SJSA1 (cell line): ENCODE data around the gene BRF1. TPM values are rescaled to one million over a fixed set of nuclear protein-coding genes. Genes with fewer than 3 reads are reported as not detected.

Experiments
- DNase-seq, 2 experiments: peaks; one replicate each; pipeline ENCODE4 v3.0.0-alpha.2; 2015 to 2020; ENCODE audit warnings: low spot score in 2 of 2, low read depth in 1 of 2
- H3K27ac ChIP-seq: fragments of 250-450 bp; sonication (Bioruptor Pico); 2 replicates; pipeline ENCODE4 v1.5.1; 2020; ENCODE audit warnings: mild to moderate bottlenecking, moderate library complexity
- H3K27me3 ChIP-seq: fragments of 250-450 bp; sonication (Bioruptor Pico); replicated peaks from 2 replicates; pipeline ENCODE4 v1.5.1; 2020; ENCODE audit warnings: mild to moderate bottlenecking, moderate library complexity
- H3K36me3 ChIP-seq: fragments of 250-450 bp; sonication (Bioruptor Pico); 2 replicates; pipeline ENCODE4 v1.5.1; 2020; ENCODE audit warnings: mild to moderate bottlenecking
- H3K4me1 ChIP-seq: fragments of 250-450 bp; sonication (Bioruptor Pico); replicated peaks from 2 replicates; pipeline ENCODE4 v1.6.1; 2021; ENCODE audit warnings: mild to moderate bottlenecking
- H3K4me3 ChIP-seq: fragments of 250-450 bp; sonication (Bioruptor Pico); 2 replicates; pipeline ENCODE4 v1.5.1; 2020; ENCODE audit warnings: mild to moderate bottlenecking
- H3K9me3 ChIP-seq: fragments of 250-450 bp; sonication (Bioruptor Pico); replicated peaks from 2 replicates; pipeline ENCODE4 v1.5.1; 2020; ENCODE audit warnings: mild to moderate bottlenecking
- total RNA-seq: library from RNA; depleted of rRNA; stranded (reverse); fragments of >200 nt; shearing (Covaris generic); gene quantifications from 2 replicates; pipeline ENCODE4 v1.2.3, GENCODE V29; 2014

The BRF1 gene
- total RNA-seq, 1 experiment from 2014 or later, result 35.8 TPM

DNA sequence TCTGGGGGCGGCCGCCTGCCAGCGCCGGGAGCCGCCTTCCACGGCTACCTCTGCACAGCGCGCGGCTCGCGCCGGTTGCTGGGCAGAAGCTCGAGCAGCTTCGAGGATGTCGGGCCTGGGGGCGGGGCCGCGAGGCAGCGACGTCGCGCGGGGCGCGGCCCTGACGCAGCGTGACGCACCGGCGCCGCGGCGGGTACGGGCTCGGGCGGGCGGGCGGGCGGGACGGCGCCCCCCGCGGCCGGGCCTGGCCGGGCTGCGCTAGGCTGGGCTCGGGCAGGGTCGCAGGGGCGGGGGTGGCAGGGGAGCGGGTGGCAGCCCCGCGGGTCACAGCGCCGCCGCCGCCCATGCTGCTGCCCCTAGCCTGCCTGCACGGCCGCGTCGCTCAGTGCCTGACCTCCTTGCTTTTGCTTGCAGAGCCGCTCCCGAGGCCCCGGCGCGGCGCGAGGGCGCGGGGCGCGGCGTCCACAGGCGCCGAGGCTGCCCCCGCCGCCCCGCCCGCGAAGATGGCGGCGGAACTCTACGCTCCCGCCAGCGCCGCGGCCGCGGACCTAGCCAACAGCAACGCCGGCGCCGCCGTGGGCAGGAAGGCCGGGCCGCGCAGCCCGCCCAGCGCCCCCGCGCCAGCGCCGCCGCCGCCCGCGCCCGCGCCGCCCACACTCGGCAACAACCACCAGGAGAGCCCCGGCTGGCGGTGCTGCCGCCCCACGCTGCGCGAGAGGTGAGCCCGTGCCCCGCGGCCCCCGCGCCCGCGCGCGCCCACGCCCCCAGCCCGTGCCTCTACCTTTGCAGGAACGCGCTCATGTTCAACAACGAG, 52.2 kb downstream of the BRF1 start, which contains the start of gene BTBD6:
TSS of gene BTBD6 (plus strand) at position 166 of the 814 bp plus-strand sequence. CDS start at position 345, 179 bp downstream.
- peak; percentile 59 to 82 for DNase-seq
- H3K4me1 ChIP-seq, result peaks cover 15% of the 10 kb centered on the region
- H3K27me3 ChIP-seq, result no peaks in the 10 kb centered on the region
- H3K9me3 ChIP-seq, result no peaks in the 10 kb centered on the region
- H3K36me3 ChIP-seq, result peaks cover 60% of the 10 kb centered on the region
- H3K4me3 ChIP-seq, result peak within 1 kb of the TSS; percentile 83
- H3K27ac ChIP-seq, result peak within 1 kb of the TSS; percentile 63; the same call in 1 of the 2 replicates

DNA sequence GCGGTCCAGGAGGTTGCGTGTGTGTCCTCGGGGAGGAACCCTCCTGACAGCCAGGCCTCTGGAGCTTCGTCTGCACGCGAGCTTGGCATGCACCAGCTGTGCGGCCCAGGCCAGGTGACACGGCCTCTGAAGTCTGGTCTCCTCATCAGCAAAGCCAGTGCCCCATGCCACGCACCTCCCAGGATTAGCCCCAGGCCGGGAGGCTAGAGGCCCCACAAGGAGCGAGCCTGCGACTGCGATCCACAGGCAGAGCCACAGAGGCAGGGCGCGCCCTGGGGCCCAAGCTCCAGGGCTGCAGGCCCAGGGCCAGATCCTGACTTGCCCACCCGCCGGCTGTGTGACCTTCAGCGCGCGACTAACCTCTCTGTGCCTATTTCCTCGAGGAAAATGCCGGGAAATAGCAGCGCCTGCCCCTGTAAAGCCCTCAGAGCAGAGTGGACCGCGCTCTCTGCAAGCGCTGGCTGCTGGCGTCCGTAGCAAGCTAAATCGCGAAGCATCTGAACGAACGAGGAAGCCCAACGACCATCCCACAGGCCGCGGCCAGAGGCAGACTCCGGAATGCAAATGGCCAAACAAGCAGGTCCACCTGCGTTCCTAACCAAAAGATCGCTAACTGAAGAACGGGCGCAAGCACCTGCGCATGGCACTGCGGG, 53.0 kb downstream of the BRF1 start:
- Histone ChIP-seq H3K36me3 (peaks cover 58% of the 10 kb centered on the region), H3K27me3 (no peaks in the 10 kb centered on the region), H3K4me3 (peak overlapping the region; percentile 83), H3K4me1 (peaks cover 15% of the 10 kb centered on the region), H3K9me3 (no peaks in the 10 kb centered on the region), H3K27ac (no peak overlapping the region)
- no peak for DNase-seq

DNA sequence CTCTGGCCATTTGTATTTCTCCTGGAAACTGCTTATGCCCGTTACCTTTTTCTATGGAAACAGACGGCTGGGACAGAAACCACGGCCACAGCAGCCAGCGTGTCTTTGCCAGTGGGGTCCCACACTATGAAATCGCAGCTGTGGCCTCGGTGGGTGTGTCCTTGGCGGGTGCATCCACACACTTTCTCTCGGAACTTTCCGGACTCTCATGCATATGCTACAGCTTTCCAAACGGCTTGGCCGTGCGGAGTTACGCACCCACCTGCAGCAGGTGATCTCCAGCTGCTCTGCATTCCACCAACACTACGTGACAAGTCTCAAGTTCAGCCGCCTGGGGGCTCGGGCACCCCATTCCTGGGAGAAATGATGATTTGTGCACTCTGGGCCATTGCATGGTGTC, 53.8 kb downstream of the BRF1 start:
- no peaks in the 10 kb centered on the region for H3K9me3 ChIP-seq
- no peak overlapping the region for H3K4me3 ChIP-seq
- peaks cover 53% of the 10 kb centered on the region for H3K36me3 ChIP-seq
- H3K27me3 ChIP-seq, result no peaks in the 10 kb centered on the region
- H3K27ac ChIP-seq, result no peak overlapping the region
- peaks cover 15% of the 10 kb centered on the region for H3K4me1 ChIP-seq
- DNase-seq, result no peak

DNA sequence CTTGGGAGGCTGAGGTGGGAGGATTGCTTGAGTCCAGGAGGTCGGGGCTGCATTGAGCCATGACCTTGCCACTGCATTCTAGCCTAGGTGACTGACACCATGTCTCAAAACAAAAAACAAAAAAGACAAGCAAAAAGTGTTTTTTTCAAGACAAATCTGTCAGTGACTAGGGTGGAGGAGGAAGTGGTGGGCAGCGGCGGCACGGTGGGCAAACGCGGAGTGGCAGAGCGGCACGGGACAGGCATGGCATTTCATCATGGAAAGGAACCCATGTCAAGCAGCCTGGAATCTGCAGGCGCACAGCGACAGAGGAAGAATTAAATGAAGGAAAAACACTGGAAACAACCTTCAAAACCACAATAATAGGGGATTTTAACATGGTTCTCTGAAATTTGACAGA, 56.5 kb downstream of the BRF1 start:
- H3K4me1 ChIP-seq, result peaks cover 13% of the 10 kb centered on the region
- no peaks in the 10 kb centered on the region for H3K27me3 ChIP-seq
- no peaks in the 10 kb centered on the region for H3K9me3 ChIP-seq
- no peak overlapping the region for H3K27ac ChIP-seq
- no peak for DNase-seq
- no peak overlapping the region for H3K4me3 ChIP-seq
- peaks cover 38% of the 10 kb centered on the region for H3K36me3 ChIP-seq

DNA sequence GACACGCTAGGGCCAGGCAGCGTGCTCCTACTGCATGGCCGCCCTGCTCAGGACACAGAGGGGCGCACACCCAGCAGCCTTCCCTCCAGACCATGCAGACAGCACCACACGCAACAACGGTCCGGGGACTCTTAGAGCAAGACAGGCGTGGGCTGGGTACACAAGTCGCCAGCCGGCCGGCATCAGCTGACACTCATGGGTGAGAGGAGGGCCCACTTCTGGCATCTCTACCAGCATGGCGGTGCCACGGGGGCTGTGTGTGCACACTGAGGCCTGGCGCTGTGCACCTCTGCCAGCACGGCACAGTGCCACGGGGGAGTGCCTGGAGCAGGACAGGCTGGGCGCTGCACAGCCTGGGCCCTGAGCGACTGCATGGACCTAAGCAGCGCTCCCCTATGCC, 59.2 kb downstream of the BRF1 start:
- no peak overlapping the region for H3K27ac ChIP-seq
- H3K27me3 ChIP-seq, result no peaks in the 10 kb centered on the region
- peaks cover 17% of the 10 kb centered on the region for H3K36me3 ChIP-seq
- no peaks in the 10 kb centered on the region for H3K4me1 ChIP-seq
- no peak for DNase-seq
- H3K9me3 ChIP-seq, result no peaks in the 10 kb centered on the region
- no peak overlapping the region for H3K4me3 ChIP-seq

GRCh38 chr14:105240811-105241576, 59.8 kb downstream of the BRF1 start:
- Histone ChIP-seq H3K9me3 (no peaks in the 10 kb centered on the region), H3K4me1 (no peaks in the 10 kb centered on the region), H3K27ac (no peak overlapping the region), H3K36me3 (peaks cover 17% of the 10 kb centered on the region), H3K4me3 (no peak overlapping the region), H3K27me3 (no peaks in the 10 kb centered on the region)
- no peak for DNase-seq

- H3K27me3 ChIP-seq, result no peaks in the 10 kb centered on the region
- H3K36me3 ChIP-seq, result peaks cover 13% of the 10 kb centered on the region; the same call in 1 of the 2 replicates
- DNase-seq, result no peak
- H3K9me3 ChIP-seq, result no peaks in the 10 kb centered on the region
- no peak overlapping the region for H3K4me3 ChIP-seq
- no peaks in the 10 kb centered on the region for H3K4me1 ChIP-seq
- H3K27ac ChIP-seq, result no peak overlapping the region
Measured at GRCh38 chr14:105229099-105229655, 71.6 kb downstream of the BRF1 start.

DNA sequence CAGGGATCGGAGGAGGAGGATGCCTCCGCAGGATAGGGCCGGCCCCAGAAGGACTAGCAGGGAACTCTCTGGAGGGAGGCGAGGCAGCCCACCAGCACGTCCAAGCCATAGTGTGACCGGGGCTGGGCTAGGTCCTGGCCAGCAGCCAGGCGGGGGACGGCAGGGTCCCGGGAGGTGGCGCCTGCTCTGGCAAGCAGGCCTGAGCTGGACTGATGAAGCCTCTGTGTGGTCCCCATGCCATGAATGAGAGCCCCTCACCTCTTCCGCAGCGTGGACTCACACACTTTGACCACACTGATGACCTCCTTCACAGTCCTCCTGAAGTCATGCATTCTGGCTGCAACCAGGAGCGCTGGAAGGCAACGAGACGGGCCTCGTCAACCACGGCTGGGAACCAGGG, 72.2 kb downstream of the BRF1 start:
- H3K27ac ChIP-seq, result no peak overlapping the region
- DNase-seq, result no peak
- peaks cover 19% of the 10 kb centered on the region; the same call in 1 of the 2 replicates for H3K36me3 ChIP-seq
- no peak overlapping the region for H3K4me3 ChIP-seq
- H3K27me3 ChIP-seq, result no peaks in the 10 kb centered on the region
- H3K9me3 ChIP-seq, result no peaks in the 10 kb centered on the region
- H3K4me1 ChIP-seq, result peaks cover 1% of the 10 kb centered on the region; the same call in 1 of the 2 replicates

DNA sequence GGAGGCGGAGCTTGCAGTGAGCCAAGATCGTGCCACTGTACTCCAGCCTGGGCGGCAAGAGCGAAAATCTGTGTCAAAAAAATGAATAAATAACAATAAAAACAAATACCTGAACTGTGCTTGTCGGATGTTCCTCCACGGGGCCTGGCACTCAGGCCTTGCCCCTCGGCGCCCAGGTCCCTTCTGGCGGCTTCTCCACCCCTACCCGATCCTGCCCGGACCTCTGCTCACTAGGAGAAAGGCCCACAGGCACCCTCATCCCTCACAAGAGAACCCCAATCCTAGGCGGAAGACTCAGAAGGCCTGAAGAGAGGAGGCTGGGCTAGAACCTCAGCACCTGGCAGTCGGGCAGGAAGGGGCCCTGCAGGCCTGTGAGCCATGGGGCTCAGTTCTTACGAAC, 73.5 kb downstream of the BRF1 start:
- Histone ChIP-seq H3K9me3 (no peaks in the 10 kb centered on the region), H3K27me3 (no peaks in the 10 kb centered on the region), H3K4me1 (peaks cover 3% of the 10 kb centered on the region; the same call in 1 of the 2 replicates), H3K36me3 (peaks cover 20% of the 10 kb centered on the region; the same call in 1 of the 2 replicates), H3K4me3 (no peak overlapping the region), H3K27ac (no peak overlapping the region)
- DNase-seq, result no peak

DNA sequence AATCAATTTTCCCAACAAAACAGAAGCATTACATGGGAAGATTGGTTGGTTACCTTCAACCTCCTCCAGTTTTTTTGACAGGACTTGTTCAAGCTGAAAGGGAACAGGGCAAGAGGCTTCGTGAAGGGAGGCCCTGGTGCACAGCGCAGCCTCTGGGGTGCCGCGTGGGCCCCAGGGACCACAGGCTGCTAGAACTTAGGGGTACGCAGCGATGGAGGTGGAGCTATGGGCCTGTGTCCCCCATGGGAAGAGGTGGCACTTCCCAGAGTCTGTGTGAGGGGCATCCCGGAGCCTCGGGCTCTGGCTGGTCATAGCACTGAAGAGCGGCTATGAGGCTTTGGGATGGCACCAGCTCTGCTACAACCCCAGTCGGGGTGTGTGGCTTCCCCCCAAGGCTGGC, 74.6 kb downstream of the BRF1 start:
- no peak for DNase-seq
- no peak overlapping the region for H3K4me3 ChIP-seq
- H3K4me1 ChIP-seq, result peaks cover 3% of the 10 kb centered on the region; the same call in 1 of the 2 replicates
- no peaks in the 10 kb centered on the region for H3K9me3 ChIP-seq
- H3K27ac ChIP-seq, result no peak overlapping the region
- peaks cover 26% of the 10 kb centered on the region for H3K36me3 ChIP-seq
- no peaks in the 10 kb centered on the region for H3K27me3 ChIP-seq

DNA sequence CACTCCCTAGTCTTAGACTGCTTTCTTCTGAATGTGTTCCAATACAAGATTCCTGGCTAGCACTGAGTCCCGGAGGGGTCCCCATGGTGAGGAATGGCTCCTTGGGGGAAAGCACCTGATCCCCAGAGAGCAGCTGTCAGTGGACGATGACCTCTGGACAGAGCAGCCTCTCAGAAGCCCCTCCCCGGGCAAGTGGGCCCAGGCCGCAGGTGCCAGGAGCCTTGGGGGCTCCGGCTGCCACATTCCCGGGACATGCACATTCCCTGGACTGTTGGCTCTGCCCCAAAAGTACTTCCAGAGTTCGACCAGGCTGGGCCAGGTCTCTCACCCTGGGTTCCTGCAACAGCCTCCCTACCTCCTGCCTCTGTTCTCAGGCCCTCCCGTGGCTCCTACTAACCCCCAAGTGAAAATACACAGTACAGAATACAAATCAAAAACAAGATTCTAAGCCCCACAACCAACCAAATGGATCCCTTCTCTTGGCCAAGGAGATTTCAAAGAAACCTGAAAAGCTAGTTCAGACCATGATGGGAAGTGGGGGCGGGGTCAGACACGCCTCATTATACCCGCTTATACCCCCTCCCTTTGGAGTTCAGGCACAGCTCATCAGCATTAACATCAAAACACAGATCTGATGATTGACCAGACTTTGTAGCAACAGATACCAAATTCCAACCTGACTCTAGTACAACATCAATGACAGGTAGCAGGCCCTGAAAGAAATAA, 75.8 kb downstream of the BRF1 start:
- Histone ChIP-seq H3K9me3 (no peaks in the 10 kb centered on the region), H3K27me3 (no peaks in the 10 kb centered on the region), H3K4me1 (peaks cover 3% of the 10 kb centered on the region; the same call in 1 of the 2 replicates), H3K36me3 (peaks cover 34% of the 10 kb centered on the region), H3K4me3 (no peak overlapping the region), H3K27ac (no peak overlapping the region)
- no peak for DNase-seq

DNA sequence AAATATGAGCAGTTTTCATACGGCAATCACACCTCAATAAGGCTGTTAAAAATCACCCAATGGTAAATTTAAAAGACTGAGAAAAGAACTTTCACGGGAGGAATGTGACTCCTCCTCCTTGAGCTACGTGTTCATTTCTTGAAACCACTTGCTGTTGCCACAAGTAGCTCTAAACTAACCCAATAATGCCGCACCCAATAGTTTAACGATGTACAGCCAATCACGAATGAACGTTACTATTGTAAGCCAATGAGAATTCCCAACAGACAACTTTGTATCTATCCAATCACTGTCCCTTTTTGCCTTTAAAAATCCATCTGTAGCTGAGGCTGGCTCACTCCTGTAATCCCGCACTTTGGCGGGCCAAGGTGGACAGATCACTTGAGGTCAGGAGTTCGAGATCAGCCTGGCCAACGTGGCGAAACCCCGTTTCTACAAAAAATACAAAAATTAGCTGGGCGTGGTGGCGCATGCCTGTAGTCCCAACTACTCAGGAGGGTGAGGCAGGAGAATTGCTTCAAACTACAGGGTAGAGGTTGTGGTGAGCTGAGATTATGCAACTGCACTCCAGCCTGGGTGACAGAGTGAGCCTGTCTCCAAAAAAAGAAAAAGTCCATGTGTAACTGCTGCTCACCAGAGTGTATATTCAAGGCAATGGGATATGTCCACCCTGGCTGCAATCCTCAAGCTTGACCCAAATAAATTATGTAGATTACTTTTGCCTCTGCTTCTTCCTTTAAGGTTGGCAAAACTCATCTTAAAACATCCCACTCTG, 76.8 kb downstream of the BRF1 start:
- no peak for DNase-seq
- Histone ChIP-seq H3K27ac (no peak overlapping the region), H3K27me3 (no peaks in the 10 kb centered on the region), H3K9me3 (no peaks in the 10 kb centered on the region), H3K36me3 (peaks cover 45% of the 10 kb centered on the region), H3K4me3 (no peak overlapping the region), H3K4me1 (peaks cover 3% of the 10 kb centered on the region; the same call in 1 of the 2 replicates)
